Tibial artery (tissue), 4 donors: ENCODE data around the gene RAPGEF4.

Source experiments
- DNase-seq, 2 donors: peaks; one replicate each; pipeline ENCODE4 v3.0.0-alpha.2; 2019
- H3K27ac ChIP-seq, 2 donors: fragments of 200-600 bp; sonication (generic) in 1 of 2; 1 replicate in 1 of 2; 2 replicates in 1 of 2; pipeline ENCODE4 v1.5.1; 2018 to 2019; ENCODE audit warnings: mild to moderate bottlenecking in 1 of 2
- H3K27me3 ChIP-seq, 2 donors: fragments of 200-600 bp; sonication (generic) in 1 of 2; one replicate each; pipeline versions ENCODE4 v1.5.1 to v1.6.0; 2016 to 2019
- H3K36me3 ChIP-seq, 3 donors: fragments of 200-600 bp; sonication (generic) in 2 of 3; one replicate each; pipeline ENCODE4 v1.5.1; 2016 to 2019; ENCODE audit warnings: mild to moderate bottlenecking in 2 of 3
- H3K4me1 ChIP-seq, 4 donors: fragments of 200-600 bp; sonication (generic) in 2 of 4; 1 replicate in 3 of 4; 2 replicates in 1 of 4; pipeline ENCODE4 v1.5.1; 2016 to 2019
- H3K4me3 ChIP-seq, 2 donors: fragments of 200-600 bp; sonication (generic) in 1 of 2; 1 replicate in 1 of 2; 2 replicates in 1 of 2; pipeline ENCODE4 v1.5.1; 2018 to 2019; ENCODE audit warnings: mild to moderate bottlenecking in 2 of 2
- H3K9me3 ChIP-seq, 3 donors: fragments of 200-600 bp; sonication (generic) in 1 of 3; one replicate each; pipeline ENCODE4 v1.5.1; 2016 to 2019
- CTCF ChIP-seq, 2 experiments: fragments of 200-600 bp in 1 of 2; fragments of 450-650 bp in 1 of 2; IDR thresholded peaks; one replicate each; pipeline ENCODE4 v1.5.1; 2017 to 2019; ENCODE audit warnings: antibody characterized with exemption in 2 of 2, mild to moderate bottlenecking in 1 of 2, moderate library complexity in 1 of 2
- intact Hi-C: fragments of 100-400 bp; cut with DNase I; formaldehyde crosslinking; loops from one replicate; pipeline ENCODE4 v1.15.0; 2023; ENCODE audit warnings: low total_unique reads

The RAPGEF4 gene

GRCh38 chr2:173028141-173028540 lies 292.5 kb downstream of the RAPGEF4 start:
- Histone ChIP-seq H3K4me3 (no peak overlapping the region), H3K27ac (peak overlapping the region; percentile 70 to 74), H3K4me1 (peaks cover 0 to 22% (median 9%) of the 10 kb centered on the region in 4 donors), H3K27me3 (no peaks in the 10 kb centered on the region), H3K9me3 (no peaks in the 10 kb centered on the region), H3K36me3 (no peaks in the 10 kb centered on the region)
- no peak for TF ChIP-seq CTCF (IDR thresholded peaks at IDR 0.05)
- intact Hi-C loops, result loop anchor here (5.0 kb wide), 1 partner anchor 184 kb away; no protein-coding TSS in a partner anchor
- DNase-seq, result no peak

GRCh38 chr2:173028671-173029070 lies 293.0 kb downstream of the RAPGEF4 start:
- TF ChIP-seq CTCF (IDR thresholded peaks at IDR 0.05), result no peak
- Histone ChIP-seq H3K4me3 (no peak overlapping the region), H3K4me1 (peaks cover 0 to 22% (median 9%) of the 10 kb centered on the region in 4 donors), H3K36me3 (no peaks in the 10 kb centered on the region), H3K27me3 (no peaks in the 10 kb centered on the region), H3K9me3 (no peaks in the 10 kb centered on the region), H3K27ac (peak overlapping the region; percentile 70 to 74)
- intact Hi-C loops, result loop anchor here (5.0 kb wide), 1 partner anchor 184 kb away; no protein-coding TSS in a partner anchor
- no peak for DNase-seq

- Histone ChIP-seq H3K9me3 (no peaks in the 10 kb centered on the region), H3K4me1 (peaks cover 0 to 22% (median 9%) of the 10 kb centered on the region in 4 donors), H3K27ac (no peak overlapping the region), H3K27me3 (no peaks in the 10 kb centered on the region), H3K4me3 (no peak overlapping the region), H3K36me3 (no peaks in the 10 kb centered on the region)
- no peak for TF ChIP-seq CTCF (IDR thresholded peaks at IDR 0.05)
- no peak for DNase-seq
- intact Hi-C loops, result no loop called here
Measured at GRCh38 chr2:173030561-173031490, 295.2 kb downstream of the RAPGEF4 start.

- TF ChIP-seq CTCF (IDR thresholded peaks at IDR 0.05), result no peak
- intact Hi-C loops, result no loop called here
- no peaks in the 10 kb centered on the region for H3K27me3 ChIP-seq
- H3K4me1 ChIP-seq, result peaks cover 0 to 18% (median 9%) of the 10 kb centered on the region in 4 donors
- H3K9me3 ChIP-seq, result no peaks in the 10 kb centered on the region
- H3K36me3 ChIP-seq, result no peaks in the 10 kb centered on the region
- H3K4me3 ChIP-seq, result no peak overlapping the region
- DNase-seq, result no peak
- no peak overlapping the region for H3K27ac ChIP-seq
Measured at GRCh38 chr2:173032032-173032431, 296.4 kb downstream of the RAPGEF4 start.

GRCh38 chr2:173033084-173033483 lies 297.4 kb downstream of the RAPGEF4 start:
- intact Hi-C loops, result no loop called here
- no peaks in the 10 kb centered on the region for H3K36me3 ChIP-seq
- H3K4me1 ChIP-seq, result peaks cover 0 to 10% (median 5%) of the 10 kb centered on the region in 4 donors
- no peak for TF ChIP-seq CTCF (IDR thresholded peaks at IDR 0.05)
- H3K9me3 ChIP-seq, result no peaks in the 10 kb centered on the region
- H3K4me3 ChIP-seq, result no peak overlapping the region
- H3K27me3 ChIP-seq, result no peaks in the 10 kb centered on the region
- DNase-seq, result no peak
- no peak overlapping the region for H3K27ac ChIP-seq
